Stimulated activated CD8-positive, alpha-beta memory T cell treated with anti-CD3 and anti-CD28 coated beads, Interleukin-7, amount 100 ng/mL, for 48 hours (primary cell): Measurements from ENCODE around the gene DHODH.
"Not testable (repeated sequence)": the region's sequence is repeated elsewhere in the genome, so short reads cannot be mapped to it uniquely, and the experiment has no call there.

Source experiments
- DNase-seq, 2 donors: peaks; one replicate each; pipeline ENCODE4 v3.0.0-alpha.2; 2020; ENCODE audit warnings: low read depth in 1 of 2; ENCODE audit errors: extremely low read depth in 1 of 2

Gene DHODH

DNA sequence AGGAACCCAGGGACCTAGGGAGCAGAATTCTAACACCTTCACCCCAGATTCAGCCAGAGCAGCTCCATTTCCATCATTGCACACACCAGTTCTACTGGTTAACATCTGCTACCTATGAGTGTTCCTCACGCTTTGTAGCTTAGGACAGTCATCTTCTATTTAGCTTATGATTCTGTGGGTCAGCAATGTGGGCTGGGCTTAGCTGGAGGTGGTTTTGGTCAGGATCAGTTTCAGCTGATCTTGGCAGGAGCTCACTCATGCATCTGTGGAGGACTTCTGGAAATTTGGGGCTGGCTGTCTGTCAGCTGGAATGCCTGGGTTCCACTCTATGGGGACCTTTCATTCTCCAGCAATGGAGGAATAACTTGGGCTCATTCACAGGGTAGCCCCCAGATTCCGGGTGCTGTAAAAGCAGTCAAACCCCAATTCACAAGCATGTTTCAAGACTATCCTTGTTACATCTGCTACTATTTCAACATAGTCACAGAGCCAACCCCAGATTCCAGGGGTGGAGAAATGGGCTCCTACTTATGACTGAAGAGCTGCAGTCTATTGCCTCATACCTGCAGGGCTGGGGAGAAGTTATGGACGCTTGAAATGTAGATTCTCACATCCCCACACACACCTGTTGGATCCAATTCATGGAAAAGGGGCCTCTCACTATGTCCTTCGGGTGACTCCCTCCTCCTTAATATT is 42.4 kb downstream of the DHODH start:
- no peak for DNase-seq

DNA sequence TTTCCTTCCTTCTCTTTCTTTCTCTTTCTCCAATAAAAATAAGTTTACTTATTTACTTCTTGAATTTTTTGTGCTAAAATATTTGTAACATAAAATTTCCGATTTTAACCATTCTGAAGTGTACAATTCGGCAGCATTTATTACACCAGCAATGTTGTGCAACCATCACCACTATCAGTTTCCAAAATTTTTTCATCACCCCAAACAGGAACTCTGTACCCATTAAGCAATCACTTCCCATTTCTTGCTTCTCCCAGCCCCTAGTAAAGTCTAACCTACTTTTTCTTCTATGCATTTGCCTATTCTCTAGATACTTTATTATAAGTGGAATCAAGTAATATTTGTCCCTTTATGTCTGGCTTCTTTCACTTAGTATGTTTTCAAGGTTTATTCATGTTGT is 43.3 kb downstream of the DHODH start:
- no peak for DNase-seq

- not testable (repeated sequence) for DNase-seq
Observed at GRCh38 chr16:72054254-72054847, 45.8 kb downstream of the DHODH start, which contains the start of gene HP. Gene HP, plus strand, starts transcription at chr16:72054505. Its CDS starts 148 bp downstream, at chr16:72054653.

- DNase-seq = no peak
Observed at GRCh38 chr16:72055911-72056310, 47.4 kb downstream of the DHODH start.

DNA sequence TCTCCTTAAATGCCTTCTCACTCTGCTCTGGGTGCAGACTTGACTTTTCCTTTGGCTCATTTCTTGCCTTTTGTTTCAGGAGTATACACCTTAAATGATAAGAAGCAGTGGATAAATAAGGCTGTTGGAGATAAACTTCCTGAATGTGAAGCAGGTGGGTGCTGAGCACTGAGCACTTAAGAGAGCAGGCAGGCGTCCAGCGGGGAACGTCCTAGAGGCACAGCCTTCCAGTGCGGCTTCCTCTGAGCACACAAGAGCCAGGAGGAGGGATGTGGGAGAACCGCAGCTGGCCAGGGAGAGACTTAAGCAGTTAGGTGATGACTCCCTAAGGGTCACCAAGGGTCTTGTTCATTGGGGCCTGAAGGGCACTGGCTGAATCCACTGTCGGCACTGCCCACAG is 48.8 kb downstream of the DHODH start:
- not testable (repeated sequence) for DNase-seq

- DNase-seq = not testable (repeated sequence)
Observed at GRCh38 chr16:72059060-72059459, 50.5 kb downstream of the DHODH start.

GRCh38 chr16:72060405-72060804 is 51.9 kb downstream of the DHODH start:
- DNase-seq = no peak

- no peak for DNase-seq
Observed at GRCh38 chr16:72061564-72061963, 53.0 kb downstream of the DHODH start.

GRCh38 chr16:72064361-72064894 is 55.9 kb downstream of the DHODH start:
- no peak for DNase-seq

GRCh38 chr16:72066747-72067146 is 58.2 kb downstream of the DHODH start:
- DNase-seq = no peak

- no peak for DNase-seq
Observed at GRCh38 chr16:72068930-72069329, 60.4 kb downstream of the DHODH start.

- no peak for DNase-seq
Observed at GRCh38 chr16:72072514-72073342, 64.2 kb downstream of the DHODH start.

DNA sequence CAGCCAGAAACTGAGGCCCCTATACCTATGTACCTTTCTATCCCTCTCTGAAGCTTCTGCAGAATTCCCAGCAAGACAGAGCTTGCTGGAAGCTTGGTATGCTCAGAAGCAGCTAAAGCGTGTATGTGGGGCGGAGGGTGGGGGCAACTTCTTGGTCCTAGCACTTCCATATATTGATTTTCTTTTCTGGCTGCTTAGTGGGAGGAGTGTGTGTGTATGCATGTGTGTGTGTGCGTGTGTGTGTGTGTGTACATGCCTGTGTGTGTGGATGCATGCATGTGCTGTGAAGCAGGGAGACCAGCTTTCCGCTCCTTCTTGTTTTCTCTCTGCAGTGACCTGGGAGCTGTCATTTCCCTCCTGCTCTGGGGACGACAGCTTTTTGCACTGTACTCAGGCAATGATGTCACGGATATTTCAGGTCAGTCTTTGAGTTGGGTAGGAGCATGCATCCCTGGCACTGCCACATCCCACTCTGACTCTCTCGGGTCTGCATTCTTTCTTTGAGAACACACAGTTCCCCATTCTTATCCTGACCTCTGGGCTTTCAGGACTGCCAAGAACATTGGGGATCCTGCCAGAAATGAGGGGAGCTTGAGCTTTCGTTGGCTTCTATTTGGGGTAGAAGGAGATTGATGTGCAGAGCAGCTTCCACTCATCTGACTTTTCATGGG is 65.2 kb downstream of the DHODH start:
- no peak for DNase-seq

DNA sequence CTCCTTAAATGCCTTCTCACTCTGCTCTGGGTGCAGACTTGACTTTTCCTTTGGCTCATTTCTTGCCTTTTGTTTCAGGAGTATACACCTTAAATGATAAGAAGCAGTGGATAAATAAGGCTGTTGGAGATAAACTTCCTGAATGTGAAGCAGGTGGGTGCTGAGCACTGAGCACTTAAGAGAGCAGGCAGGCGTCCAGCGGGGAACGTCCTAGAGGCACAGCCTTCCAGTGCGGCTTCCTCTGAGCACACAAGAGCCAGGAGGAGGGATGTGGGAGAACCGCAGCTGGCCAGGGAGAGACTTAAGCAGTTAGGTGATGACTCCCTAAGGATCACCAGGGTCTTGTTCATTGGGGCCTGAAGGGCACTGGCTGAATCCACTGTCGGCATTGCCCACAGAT is 66.5 kb downstream of the DHODH start:
- not testable (repeated sequence) for DNase-seq
